ENCODE measurements around the gene MYL6B.
"Not testable (repeated sequence)": the region's sequence is repeated elsewhere in the genome, so short reads cannot be mapped to it uniquely, and the experiment has no call there.

MYL6B gene

DNA sequence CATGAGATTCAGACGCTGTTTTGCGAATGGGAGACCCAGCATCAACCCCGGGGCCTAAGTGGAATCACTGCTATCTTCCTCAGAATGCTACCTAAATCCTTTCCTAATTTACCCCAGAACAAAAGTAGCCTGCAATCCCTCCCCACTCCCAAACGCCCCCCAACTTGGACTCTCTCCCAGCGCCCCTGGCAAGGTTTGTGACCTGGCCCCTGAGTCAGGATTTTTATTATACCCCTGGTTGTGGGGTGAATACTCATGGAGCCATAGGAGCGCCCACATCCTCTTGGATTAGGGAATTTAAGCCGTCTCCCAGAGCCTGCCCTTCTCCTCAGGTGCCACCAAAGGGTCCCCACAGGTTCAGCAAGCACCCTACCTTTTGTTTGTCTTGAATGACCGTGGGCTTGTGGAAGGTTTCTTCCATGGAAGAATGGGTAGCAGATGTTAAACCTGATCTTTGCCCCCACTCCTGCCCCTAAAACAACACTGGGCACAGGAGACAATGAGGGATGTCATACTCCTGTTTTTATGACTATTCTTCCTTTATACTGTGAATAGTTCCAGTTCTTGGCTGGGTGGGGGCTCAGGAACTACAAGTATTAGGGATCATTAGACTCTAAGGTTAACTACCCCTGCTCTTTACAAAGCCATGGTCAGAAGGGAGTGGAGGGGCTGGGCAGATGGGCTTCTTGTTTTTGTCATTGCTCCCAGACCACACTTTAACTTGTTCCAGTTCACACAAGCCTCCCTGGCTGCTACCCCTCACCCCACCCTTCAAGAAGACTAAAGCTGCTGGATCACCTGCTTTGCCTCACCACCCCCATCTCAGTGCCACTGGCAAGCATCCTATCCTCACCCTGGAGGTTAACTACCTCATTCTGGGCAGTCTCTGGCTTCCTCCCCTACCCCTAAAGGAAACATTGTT, 630 bp downstream of the MYL6B start:
- no peak for DNase-seq (ENCODE audit: low read depth in 2 of 2)

DNA sequence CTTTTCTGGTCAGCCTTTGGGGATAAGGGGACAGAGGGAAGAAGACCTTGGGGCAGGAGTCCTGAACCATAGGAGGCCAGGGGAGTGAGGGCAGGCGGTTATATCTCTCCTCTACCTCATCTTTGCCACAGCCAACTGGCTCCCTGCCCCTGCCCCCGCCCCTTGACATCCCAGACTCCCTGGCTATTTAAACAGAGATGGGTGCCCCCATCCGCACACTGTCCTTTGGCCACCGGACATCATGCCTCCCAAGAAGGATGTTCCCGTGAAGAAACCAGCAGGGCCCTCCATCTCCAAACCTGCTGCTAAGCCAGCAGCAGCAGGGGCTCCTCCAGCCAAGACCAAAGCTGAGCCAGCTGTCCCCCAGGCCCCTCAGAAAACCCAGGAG, 1.3 kb downstream of the MYL6B start:
- no peak for DNase-seq (ENCODE audit: low read depth in 2 of 2)

DNA sequence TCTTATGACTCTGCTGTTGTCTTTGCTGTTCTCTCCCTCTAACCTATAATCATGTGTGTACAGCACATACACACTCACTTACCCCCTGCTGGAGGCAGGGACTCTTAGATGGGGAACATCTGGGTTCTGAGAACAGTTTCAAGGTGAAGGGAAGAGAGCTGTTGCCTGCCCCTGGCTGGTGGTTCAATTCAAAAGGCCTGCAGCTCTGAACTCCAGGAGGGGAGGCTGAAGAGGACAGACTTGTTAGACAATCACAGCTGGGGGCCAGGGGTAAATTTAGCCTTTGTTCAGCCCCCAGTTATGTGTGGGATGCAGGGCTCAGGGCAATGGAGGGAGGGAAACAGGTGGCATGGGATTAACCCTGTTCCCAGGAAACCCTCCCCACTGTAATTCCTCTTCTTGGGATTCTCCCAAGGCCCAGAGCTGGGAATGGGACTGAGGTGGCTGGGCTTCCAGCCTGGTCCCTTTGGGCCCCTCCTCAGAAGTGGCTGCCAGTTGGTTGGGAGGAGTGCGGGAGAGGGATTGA, 1.9 kb downstream of the MYL6B start:
- DNase-seq (ENCODE audit: low read depth in 2 of 2), result no peak

DNA sequence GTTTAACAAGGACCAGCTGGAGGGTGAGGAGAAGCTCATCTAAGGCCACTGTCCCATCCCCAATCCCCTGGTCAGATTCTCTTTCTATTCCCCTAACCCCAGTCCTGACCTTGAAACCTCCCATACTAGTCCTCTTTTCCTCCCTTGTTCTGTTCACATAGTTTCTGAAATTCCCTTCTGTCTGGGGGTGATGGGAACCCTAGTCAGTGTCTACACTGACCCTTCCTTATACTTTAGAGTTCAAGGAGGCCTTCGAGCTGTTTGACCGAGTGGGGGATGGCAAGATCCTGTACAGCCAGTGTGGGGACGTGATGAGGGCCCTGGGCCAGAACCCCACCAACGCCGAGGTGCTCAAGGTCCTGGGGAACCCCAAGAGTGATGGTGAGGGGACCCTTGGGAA, 2.4 kb downstream of the MYL6B start:
- DNase-seq (ENCODE audit: low read depth in 2 of 2), result no peak

DNA sequence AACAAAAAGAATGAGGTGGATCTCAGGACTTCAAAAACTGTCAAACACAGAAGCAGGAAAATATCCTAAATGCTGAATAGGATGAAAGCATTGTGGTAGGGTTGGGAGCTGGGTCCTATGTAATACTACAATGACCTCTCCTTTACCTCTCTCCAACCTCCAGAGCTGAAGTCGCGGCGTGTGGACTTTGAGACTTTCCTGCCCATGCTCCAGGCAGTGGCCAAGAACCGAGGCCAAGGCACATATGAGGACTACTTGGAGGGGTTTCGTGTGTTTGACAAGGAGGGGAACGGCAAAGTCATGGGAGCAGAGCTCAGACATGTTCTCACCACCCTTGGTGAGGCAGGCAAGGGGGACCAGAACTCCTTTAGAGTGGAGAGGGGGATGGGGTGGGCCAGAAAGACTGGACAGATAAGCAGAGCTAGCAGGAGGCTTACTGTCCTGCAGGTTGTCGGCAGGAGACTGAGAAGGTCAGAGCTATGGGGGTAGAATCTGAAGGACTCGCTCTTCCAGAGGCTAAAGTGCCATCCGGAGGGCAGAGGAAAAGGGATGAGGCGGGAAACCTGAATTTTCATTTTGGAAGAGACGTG, 3.0 kb downstream of the MYL6B start:
- DNase-seq (ENCODE audit: low read depth in 2 of 2), result no peak

DNA sequence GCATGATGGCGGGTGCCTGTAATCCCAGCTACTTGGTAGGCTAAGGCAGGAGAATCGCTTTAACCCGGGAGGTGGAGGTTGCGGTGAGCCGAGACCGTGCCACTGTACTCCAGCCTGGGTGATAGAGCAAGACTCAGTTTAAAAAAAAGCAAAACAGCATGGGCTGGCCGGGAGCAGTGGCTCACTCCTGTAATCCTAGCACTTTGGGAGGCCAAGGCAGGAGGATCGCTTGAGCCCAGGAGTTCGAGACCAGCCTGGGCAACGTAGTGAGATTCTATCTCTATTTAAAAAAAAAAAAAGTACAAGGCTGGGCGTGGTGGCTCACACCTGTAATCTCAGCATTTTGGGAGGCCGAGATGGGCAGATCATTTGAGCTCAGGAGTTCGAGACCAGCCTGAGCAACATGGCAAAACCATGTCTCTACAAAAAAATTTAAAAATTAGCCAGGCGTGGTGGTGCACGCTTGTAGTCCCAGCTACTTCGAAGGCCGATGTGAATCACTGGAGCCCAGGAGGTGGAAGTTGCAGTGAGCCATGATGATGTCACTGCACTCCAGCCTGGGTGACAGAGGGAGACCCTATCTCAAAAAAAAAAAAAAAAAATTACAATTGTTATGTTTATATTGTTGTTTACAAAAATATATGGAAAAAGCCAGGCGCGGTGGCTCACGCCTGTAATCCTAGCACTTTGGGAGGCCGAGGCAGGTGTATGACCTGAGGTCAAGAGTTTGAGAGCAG, 4.2 kb downstream of the MYL6B start:
- not testable (repeated sequence) for DNase-seq (ENCODE audit: low read depth in 2 of 2)

DNA sequence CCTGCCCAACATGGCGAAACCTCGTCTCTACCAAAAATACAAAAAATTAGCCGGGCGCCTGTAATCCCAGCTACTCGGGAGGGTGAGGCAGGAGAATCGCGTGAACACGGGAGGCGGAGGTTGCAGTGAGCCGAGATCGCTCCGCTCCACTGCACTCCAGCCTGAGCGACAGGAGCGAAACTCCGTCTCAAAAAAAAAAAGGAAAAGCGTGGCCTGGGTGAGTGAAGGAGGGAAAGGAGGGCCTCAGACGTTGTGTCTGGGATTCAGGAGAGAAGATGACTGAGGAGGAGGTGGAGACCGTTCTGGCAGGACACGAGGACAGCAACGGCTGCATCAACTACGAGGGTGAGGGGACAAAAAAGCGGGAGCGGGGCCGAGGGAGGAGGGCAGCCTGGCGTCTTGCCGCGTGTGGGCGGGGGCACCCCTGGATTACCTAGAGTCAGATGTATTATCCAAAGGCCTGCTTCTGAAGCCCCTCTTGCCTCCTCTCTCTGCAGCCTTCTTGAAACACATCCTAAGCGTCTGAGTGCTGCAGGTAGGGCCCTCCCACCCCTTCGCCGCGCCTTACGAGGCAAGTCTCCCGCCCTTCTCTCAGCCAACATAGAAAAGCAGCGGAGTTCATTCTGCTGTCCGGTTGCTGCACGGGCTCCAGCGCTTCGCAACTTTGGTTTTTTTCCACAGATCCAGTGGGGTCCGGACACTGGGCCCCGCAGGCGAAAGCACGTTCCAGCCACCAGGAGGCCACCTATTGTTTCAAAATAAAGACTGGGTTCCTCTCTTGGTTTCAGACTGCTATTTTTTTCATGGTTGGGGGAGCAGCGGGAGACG, 5.0 kb downstream of the MYL6B start:
- DNase-seq (ENCODE audit: low read depth in 2 of 2), result peak; percentile 33 to 40

DNA sequence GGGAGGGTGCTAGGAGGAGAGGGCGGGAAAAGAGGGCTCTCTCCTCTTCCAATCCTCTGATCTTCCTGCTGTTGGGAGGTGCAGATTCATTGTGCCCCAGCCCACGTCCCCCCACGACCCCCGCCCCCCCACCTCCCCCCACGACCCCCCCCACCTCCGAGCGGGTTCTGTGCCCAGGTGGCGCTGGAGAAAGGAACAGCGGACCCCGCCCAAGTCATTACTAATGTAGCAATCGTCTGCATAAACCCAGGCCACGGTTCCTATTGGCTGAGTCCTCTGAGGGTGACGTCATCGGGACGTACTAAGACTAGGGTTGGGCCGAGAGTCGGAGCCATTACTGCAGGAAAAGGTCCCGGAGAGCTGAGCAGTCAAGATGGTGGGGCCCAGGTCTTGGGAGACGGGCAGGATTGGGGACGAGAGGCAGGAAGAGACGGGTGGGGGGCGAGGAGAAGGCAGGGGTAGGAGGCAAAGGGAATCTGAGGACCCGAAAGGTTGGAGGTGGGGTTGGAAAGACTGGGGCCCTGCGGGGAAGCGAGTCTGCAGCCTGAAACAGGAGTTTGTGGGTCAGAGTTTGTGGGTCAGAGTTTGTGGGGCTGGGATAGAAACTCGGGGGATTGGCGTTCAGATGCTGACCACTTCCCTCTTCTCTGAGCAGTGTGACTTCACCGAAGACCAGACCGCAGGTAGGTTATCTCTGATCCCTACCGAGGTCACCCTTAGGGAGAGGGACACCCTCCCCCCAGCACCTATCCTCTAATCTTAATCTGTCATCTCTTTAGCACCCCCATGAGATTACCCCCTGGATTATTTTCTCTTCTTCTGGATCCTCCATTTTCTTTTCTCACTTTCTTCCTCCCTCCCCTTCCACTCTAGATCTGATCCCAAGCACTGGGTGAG, 5.9 kb downstream of the MYL6B start, which contains the start of gene MYL6:
Gene MYL6, plus strand, starts transcription at position 331 of the 897 bp plus-strand sequence. Its CDS starts 43 bp downstream, at position 374.
- peak; percentile 86 to 88 for DNase-seq (ENCODE audit: low read depth in 2 of 2)

DNA sequence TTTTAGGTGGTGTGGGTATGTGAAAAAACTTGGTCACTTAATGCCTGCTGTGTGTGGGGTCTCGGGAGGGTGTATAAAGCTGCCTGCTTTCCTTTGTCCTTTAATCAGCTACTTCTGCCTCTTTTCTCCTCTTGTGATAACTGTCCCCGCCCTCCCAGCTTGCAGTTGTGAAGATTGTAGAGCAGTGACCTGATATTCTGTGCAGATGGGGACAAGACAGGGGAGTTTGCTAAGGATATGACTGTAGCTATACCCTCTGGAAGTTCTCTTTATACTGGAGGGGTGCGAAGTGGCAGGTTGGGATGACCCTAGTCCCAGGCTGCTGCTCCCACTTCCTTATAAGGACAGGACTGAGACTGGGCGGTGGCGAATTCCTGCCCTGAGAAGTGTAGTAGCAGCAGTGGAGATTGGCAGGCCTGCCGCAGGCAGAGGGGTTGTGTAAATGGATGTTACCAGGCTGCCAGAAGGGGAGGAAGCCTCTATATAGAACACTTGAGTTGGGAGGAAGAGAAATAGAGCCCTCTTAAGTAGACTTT, 6.6 kb downstream of the MYL6B start:
- peak in 1 of 2 experiments; percentile 30 for DNase-seq (ENCODE audit: low read depth in 2 of 2)

DNA sequence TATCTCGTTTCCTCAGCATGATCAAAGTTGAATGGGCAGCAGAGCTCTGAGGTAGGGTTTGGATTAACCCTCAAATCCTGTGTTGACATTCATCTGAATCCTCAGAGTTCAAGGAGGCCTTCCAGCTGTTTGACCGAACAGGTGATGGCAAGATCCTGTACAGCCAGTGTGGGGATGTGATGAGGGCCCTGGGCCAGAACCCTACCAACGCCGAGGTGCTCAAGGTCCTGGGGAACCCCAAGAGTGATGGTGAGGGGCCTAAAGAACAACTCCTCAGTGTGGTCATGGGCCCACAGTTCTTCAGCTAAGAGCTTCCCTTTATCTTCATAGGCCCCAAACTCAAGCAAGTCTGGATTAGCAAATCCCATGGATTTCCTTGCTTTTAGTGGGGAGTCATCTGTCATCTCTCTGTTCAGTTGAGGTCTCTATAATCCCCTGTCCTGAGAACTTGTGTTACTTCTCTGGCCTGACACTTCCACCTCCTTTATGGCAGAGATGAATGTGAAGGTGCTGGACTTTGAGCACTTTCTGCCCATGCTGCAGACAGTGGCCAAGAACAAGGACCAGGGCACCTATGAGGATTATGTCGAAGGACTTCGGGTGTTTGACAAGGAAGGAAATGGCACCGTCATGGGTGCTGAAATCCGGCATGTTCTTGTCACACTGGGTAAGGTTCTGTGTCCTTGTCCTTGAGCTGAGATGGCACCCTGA, 7.2 kb downstream of the MYL6B start:
- DNase-seq (ENCODE audit: low read depth in 2 of 2), result no peak

DNA sequence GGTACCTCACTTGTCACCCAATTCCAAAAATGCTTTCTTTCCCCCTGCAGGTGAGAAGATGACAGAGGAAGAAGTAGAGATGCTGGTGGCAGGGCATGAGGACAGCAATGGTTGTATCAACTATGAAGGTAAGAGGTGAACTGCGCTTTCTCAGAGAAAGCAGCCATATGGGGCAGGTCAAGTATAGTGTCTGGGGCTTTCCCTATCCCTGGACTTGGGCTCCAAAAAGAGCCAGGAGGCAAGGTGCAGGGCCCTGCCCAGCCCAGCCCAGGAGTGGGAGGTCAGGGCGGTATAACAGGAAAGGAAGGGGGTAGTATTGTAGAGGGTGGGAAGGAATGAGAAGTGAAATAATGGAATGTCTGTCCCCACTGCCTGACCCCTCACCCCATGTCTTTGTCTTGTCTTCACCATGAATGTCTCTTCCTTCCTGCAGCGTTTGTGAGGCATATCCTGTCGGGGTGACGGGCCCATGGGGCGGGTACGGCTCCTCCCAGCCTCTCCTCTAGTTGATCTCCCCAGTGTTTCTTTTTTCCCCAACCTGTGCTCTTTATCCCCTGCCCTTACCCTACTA, 7.9 kb downstream of the MYL6B start:
- peak; percentile 13 to 49 for DNase-seq (ENCODE audit: low read depth in 2 of 2)

DNA sequence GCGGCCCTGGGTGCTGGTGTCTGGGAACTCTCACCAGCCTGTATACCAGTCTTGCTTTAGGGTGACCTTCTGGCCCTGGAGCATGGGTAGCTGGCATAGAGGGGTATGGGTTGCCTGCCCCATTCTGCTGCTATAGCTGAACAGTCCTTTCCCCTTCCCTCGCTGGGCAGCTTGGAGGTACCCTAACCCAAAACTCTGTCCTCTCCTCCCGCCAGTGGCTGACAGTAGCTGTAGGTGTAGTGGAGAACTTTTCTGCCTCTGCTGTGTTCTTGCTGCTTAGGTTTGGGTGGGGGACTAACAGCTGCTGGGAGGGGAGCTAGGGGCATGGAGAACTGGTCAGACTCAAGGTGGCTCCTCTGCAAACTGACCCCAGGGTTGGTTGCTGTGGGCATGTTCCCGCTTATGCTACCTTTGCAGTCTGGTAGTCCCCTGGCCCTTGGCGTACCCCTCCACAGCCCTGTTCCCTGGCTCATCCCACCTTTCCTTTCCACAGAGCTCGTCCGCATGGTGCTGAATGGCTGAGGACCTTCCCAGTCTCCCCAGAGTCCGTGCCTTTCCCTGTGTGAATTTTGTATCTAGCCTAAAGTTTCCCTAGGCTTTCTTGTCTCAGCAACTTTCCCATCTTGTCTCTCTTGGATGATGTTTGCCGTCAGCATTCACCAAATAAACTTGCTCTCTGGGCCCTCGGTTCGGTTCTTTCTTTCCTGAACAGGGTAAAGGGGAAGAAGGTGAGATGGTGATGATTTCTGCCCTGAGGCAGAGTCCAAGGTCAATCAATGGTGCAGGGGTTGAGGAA, 8.7 kb downstream of the MYL6B start:
- no peak for DNase-seq (ENCODE audit: low read depth in 2 of 2)

DNA sequence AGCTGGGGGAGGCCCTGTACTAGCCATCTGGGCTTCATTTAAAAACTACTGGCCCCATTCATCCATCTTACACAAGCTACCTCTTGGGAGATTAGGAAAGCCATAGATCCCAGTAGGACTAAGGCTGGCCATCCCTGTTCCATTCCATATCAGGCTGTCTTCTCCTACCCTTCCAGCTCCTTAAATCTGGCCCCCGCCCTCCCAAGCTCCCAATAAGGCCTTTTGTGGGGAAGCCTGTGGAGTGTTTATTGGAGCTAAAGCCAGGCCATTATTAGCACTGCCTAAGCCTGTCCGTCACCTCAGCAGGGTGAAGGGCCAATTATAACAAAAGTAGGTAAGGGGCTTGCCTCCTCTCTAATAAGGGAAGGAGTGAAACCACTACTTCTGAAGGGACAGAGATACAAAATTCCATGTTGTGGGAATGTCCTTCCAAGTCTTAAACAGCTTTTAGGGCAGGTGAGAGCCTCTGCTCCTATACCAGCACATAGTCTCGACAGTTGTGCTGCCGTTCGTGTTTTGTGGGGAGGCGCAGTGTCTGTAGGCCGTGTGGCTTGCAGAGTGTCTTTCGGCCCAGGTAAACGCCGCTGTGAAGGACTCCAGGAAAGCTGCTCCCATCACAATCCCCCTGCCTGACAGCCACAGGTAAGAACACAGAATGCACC, 9.4 kb downstream of the MYL6B start:
- DNase-seq (ENCODE audit: low read depth in 2 of 2), result no peak

DNA sequence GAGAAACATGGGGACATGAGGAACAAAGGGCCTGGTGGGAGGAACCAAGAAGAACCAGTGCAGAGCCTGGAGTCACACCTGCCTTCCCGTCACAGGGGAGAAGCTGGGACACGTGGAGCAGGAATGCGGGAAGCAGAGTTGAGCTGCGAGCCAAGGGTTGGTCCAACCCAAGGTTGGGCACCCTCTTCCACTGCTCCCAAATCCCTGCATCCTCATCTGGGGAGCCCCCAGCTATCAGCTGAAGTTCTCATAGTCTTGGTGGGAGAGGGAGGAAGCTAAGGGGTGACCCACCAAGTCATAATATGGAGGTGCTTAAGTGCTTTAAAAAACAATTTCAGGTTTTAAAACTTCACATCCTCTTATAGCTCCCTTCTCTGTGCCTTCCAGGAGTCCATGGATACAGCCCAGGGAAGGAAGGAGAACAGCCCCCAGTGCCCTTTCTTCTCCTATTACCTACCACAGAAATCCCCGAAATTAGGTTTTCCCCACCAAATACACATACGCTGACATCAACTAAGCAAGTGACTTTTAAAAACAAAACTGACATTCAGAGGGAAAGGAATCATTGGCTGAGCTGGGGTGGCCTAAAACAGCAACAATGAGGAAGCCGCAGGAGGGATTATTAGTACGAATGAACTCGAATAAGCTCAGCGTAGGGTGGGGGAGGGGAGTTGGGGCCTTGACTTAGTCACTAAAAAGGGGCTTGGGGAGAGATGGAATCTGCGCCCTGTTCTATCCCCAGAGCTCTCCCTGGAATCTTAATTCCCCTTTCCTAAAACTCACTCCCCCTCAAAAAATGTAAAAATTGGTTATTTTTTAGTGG, 10.3 kb downstream of the MYL6B start:
- DNase-seq (ENCODE audit: low read depth in 2 of 2), result no peak

DNA sequence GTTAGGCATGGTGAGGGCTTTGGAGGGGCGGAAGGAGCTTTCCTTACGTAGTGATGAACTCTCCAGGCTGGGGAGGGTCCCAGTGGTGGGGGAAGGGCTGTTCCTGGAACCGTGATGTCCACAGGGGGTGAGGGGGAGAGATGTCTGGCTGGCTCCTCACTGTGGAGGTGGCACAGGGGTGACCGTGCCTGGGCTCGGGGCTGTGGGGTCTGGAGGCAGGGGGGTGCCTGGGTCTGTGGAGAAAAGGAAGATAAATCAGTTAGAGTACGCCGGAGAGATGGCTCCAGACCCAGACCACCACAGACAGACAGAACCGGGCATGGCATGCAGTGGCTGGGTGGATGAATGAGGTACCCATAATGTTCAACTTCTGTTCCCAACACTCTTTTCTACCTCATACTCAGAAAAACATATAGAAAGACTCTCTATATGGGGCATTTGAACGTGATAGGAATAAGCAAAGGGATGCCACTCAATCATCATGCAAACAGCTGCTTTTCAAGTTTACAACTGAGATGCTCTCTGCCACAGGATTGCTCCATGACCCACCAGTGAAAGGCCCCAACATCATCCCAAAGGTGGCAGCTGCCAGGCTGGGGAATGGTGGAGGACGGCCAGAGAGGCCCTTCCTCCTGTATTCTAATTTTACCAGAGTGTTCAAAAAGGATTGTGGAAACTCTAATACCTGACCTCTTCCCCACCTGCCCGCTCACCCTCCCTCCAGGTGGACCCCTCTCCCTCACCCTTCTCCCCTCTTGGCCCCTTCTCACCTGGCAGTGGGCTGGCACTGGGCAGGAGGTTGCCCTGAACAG, 11.4 kb downstream of the MYL6B start:
- DNase-seq (ENCODE audit: low read depth in 2 of 2), result no peak

DNA sequence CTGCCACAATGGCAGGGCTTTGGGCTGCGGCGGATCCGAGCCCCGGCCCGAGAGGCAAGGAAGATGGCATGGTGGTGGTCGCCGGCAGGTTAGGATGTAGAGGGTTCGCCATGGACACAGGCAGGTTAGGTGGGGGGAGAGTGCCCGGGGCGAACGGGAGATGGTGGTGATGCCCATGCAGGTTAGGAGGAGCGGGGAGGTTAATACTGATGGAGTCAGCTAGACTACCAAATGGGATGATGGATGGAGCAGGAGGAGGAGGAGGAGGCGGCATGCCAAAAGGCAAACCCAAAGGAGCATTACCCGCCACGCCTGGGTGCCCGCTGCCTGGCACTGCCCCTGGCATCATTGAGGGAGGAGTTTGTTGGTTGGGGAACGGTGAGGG, 11.9 kb downstream of the MYL6B start:
- no peak for DNase-seq (ENCODE audit: low read depth in 2 of 2)
